CD14-positive monocyte (primary cell): ENCODE data around the gene GPC2. TPM values are rescaled to one million over a fixed set of nuclear protein-coding genes. Genes with fewer than 3 reads are reported as not detected.
"Not testable (repeated sequence)": the region's sequence is repeated elsewhere in the genome, so short reads cannot be mapped to it uniquely, and the experiment has no call there.

ENCODE experiments used
- DNase-seq, 3 donors: peaks; one replicate each; pipeline ENCODE4 v3.0.0-alpha.2; 2011 to 2022
- H2AFZ ChIP-seq: 2 replicates; pipeline ENCODE4 v1.6.0; 2012; ENCODE audit warnings: mild to moderate bottlenecking, low read depth, low read length, inconsistent platforms; ENCODE audit not compliant: insufficient read depth, poor library complexity, severe bottlenecking
- H3K27ac ChIP-seq, 2 donors: 1 replicate in 1 of 2; 2 replicates in 1 of 2; pipeline ENCODE4 v1.5.1; 2012 to 2013; ENCODE audit warnings: low read length in 2 of 2, control low read depth in 1 of 2, inconsistent platforms in 1 of 2, low read depth in 1 of 2, mild to moderate bottlenecking in 1 of 2
- H3K27me3 ChIP-seq, 2 donors: one replicate each; pipeline versions ENCODE4 v1.6.0 to v1.6.1; 2011 to 2013; ENCODE audit warnings: low read length in 2 of 2; ENCODE audit not compliant: control insufficient read depth in 2 of 2, insufficient read depth in 2 of 2
- H3K36me3 ChIP-seq, 2 donors: replicated peaks in 1 of 2; 1 replicate in 1 of 2; 2 replicates in 1 of 2; pipeline versions ENCODE4 v1.5.1 to v1.6.1; 2012 to 2013; ENCODE audit warnings: low read length in 2 of 2, control low read depth in 1 of 2, inconsistent platforms in 1 of 2, mild to moderate bottlenecking in 1 of 2; ENCODE audit not compliant: insufficient read depth in 2 of 2, control insufficient read depth in 1 of 2
- H3K4me1 ChIP-seq, 2 donors: 1 replicate in 1 of 2; 2 replicates in 1 of 2; pipeline versions ENCODE4 v1.5.1 to v1.6.1; 2012 to 2013; ENCODE audit warnings: low read length in 2 of 2, control low read depth in 1 of 2, inconsistent platforms in 1 of 2, mild to moderate bottlenecking in 1 of 2, moderate library complexity in 1 of 2; ENCODE audit not compliant: insufficient read depth in 2 of 2, control insufficient read depth in 1 of 2
- H3K4me2 ChIP-seq: replicated peaks from 2 replicates; pipeline ENCODE3; 2012; ENCODE audit warnings: low read length, moderate library complexity, mild to moderate bottlenecking; ENCODE audit not compliant: poor library complexity, severe bottlenecking; ENCODE audit errors: extremely low read depth
- H3K4me3 ChIP-seq, 3 experiments: fragments of 200-600 bp in 1 of 3; sonication (generic) in 1 of 3; replicated peaks in 1 of 3; 1 replicate in 2 of 3; 2 replicates in 1 of 3; pipeline ENCODE4 v1.5.1; 2011 to 2013; ENCODE audit warnings: low read length in 3 of 3, mild to moderate bottlenecking in 3 of 3, control low read depth in 2 of 3, low read depth in 2 of 3, inconsistent platforms in 1 of 3, moderate library complexity in 1 of 3
- H3K79me2 ChIP-seq: 2 replicates; pipeline ENCODE4 v1.6.0; 2012; ENCODE audit warnings: mild to moderate bottlenecking, control low read depth, inconsistent platforms, low read length, moderate library complexity; ENCODE audit not compliant: insufficient read depth
- H3K9ac ChIP-seq: 2 replicates; pipeline ENCODE4 v1.6.0; 2017; ENCODE audit warnings: low read length, mild to moderate bottlenecking; ENCODE audit not compliant: insufficient read depth, poor library complexity, severe bottlenecking
- H3K9me3 ChIP-seq, 2 donors: replicated peaks in 1 of 2; 1 replicate in 1 of 2; 2 replicates in 1 of 2; pipeline versions ENCODE4 v1.5.1 to v1.6.1; 2012 to 2013; ENCODE audit warnings: low read length in 2 of 2, control low read depth in 1 of 2; ENCODE audit not compliant: control insufficient read depth in 1 of 2, insufficient read depth in 1 of 2
- H4K20me1 ChIP-seq: 2 replicates; pipeline ENCODE4 v1.6.0; 2012; ENCODE audit warnings: mild to moderate bottlenecking, low read length, control low read depth, moderate library complexity; ENCODE audit not compliant: insufficient read depth
- H3K27ac Mint-ChIP-seq, 7 donors: one replicate each; pipeline ENCODE4 v1.8.0; 2020; ENCODE audit warnings: mild to moderate bottlenecking in 7 of 7, mixed read lengths in 7 of 7, moderate library complexity in 6 of 7, inconsistent platforms in 2 of 7
- H3K27me3 Mint-ChIP-seq, 3 donors: one replicate each; pipeline ENCODE4 v1.8.0; 2021 to 2022; ENCODE audit warnings: low read depth in 3 of 3, mild to moderate bottlenecking in 3 of 3, mixed read lengths in 3 of 3, moderate library complexity in 3 of 3, inconsistent platforms in 1 of 3
- H3K36me3 Mint-ChIP-seq, 2 donors: one replicate each; pipeline ENCODE4 v1.8.0; 2020; ENCODE audit warnings: mixed read lengths in 2 of 2, inconsistent platforms in 1 of 2, mild to moderate bottlenecking in 1 of 2
- H3K4me1 Mint-ChIP-seq: one replicate; pipeline ENCODE4 v1.8.0; 2020; ENCODE audit warnings: mild to moderate bottlenecking, mixed read lengths
- H3K4me3 Mint-ChIP-seq, 2 donors: one replicate each; pipeline ENCODE4 v1.8.0; 2020; ENCODE audit warnings: mild to moderate bottlenecking in 2 of 2, mixed read lengths in 2 of 2, moderate library complexity in 1 of 2
- H3K9me3 Mint-ChIP-seq, 7 donors: one replicate each; pipeline ENCODE4 v1.8.0; 2020 to 2022; ENCODE audit warnings: mixed read lengths in 7 of 7, mild to moderate bottlenecking in 6 of 7, moderate library complexity in 6 of 7, inconsistent platforms in 2 of 7
- CTCF ChIP-seq: fragments of 200-600 bp; IDR thresholded peaks from one replicate; pipeline ENCODE4 v1.8.0; 2022; ENCODE audit warnings: antibody characterized with exemption, mild to moderate bottlenecking
- WGBS: methylation state at CpG from one replicate; pipeline ENCODE4 v1.1.5; 2013; ENCODE audit warnings: missing lambda C conversion rate; ENCODE audit not compliant: insufficient coverage; 5-methylcytosine and 5-hydroxymethylcytosine counted together
- intact Hi-C, 2 donors: fragments of 100-400 bp; cut with micrococcal nuclease; formaldehyde crosslinking; loops; one replicate each; pipeline versions ENCODE4 v1.15.0 to v1.15.1; 2023
- polyA plus RNA-seq, 3 donors: library from polyadenylated mRNA; depleted of rRNA in 1 of 3; unstranded in 2 of 3; stranded (reverse) in 1 of 3; fragments of 300-500 nt in 2 of 3; fragments of >200 nt in 1 of 3; fragmentation: Illumina TruSeq in 2 of 3; gene quantifications; 1 replicate in 2 of 3; 2 replicates in 1 of 3; pipeline ENCODE4 v1.2.3, GENCODE V29; 2012 to 2021

GPC2 gene
- polyA plus RNA-seq, 3 donors = 0.91 TPM; not detected in 2

- H4K20me1 ChIP-seq = no peaks in the 10 kb centered on the region
- Mint-ChIP-seq H3K36me3 (no peaks in the 10 kb centered on the region), H3K4me3 (no peak overlapping the region), H3K27ac (no peak overlapping the region), H3K27me3 (peaks cover 0 to 4% (median 2%) of the 10 kb centered on the region in 3 donors), H3K4me1 (peaks cover 29% of the 10 kb centered on the region), H3K9me3 (no peaks in the 10 kb centered on the region)
- H3K79me2 ChIP-seq = no peaks in the 10 kb centered on the region
- H3K4me2 ChIP-seq = no peak overlapping the region
- H3K27me3 ChIP-seq = no peaks in the 10 kb centered on the region
- no peak for TF ChIP-seq CTCF
- H3K9ac ChIP-seq = no peak overlapping the region
- intact Hi-C loops = no loop called here
- no peak overlapping the region for H3K4me3 ChIP-seq
- DNase-seq = no peak
- peaks cover 21 to 27% of the 10 kb centered on the region in 2 donors for H3K4me1 ChIP-seq
- no peaks in the 10 kb centered on the region for H3K36me3 ChIP-seq
- H3K9me3 ChIP-seq = no peaks in the 10 kb centered on the region
- no peak overlapping the region for H3K27ac ChIP-seq
- WGBS = 100% methylated on average over 1 of the region's 3 CpGs
- no peak overlapping the region for H2AFZ ChIP-seq
Observed at GRCh38 chr7:100189061-100189460, 11.9 kb upstream of the GPC2 start.

GRCh38 chr7:100185726-100186125, 8.5 kb upstream of the GPC2 start:
- no peak for DNase-seq
- Mint-ChIP-seq H3K27me3 (peaks cover 2 to 15% (median 15%) of the 10 kb centered on the region in 3 donors), H3K4me3 (no peak overlapping the region), H3K9me3 (no peaks in the 10 kb centered on the region), H3K4me1 (peaks cover 12% of the 10 kb centered on the region), H3K27ac (no peak overlapping the region), H3K36me3 (no peaks in the 10 kb centered on the region)
- H4K20me1 ChIP-seq = no peaks in the 10 kb centered on the region
- H3K79me2 ChIP-seq = no peaks in the 10 kb centered on the region
- intact Hi-C loops = no loop called here
- no peak overlapping the region for H3K27ac ChIP-seq
- H3K9ac ChIP-seq = no peak overlapping the region
- no CpG with 5 or more reads among the region's 2 CpGs for WGBS
- H3K4me3 ChIP-seq = no peak overlapping the region
- no peaks in the 10 kb centered on the region for H3K36me3 ChIP-seq
- H3K4me1 ChIP-seq = peaks cover 7 to 11% of the 10 kb centered on the region in 2 donors
- no peak for TF ChIP-seq CTCF
- no peak overlapping the region for H2AFZ ChIP-seq
- no peak overlapping the region for H3K4me2 ChIP-seq
- no peaks in the 10 kb centered on the region for H3K27me3 ChIP-seq
- H3K9me3 ChIP-seq = no peaks in the 10 kb centered on the region

- H3K9ac ChIP-seq, H2AFZ ChIP-seq, H3K36me3 ChIP-seq, H3K4me2 ChIP-seq, H4K20me1 ChIP-seq, H3K27me3 ChIP-seq, H3K4me1 ChIP-seq, H3K27ac ChIP-seq, H3K4me3 ChIP-seq, H3K9me3 Mint-ChIP-seq, DNase-seq, H3K9me3 ChIP-seq, H3K36me3 Mint-ChIP-seq, H3K27ac Mint-ChIP-seq, H3K79me2 ChIP-seq, H3K4me3 Mint-ChIP-seq, intact Hi-C loops, H3K4me1 Mint-ChIP-seq: not testable (repeated sequence)
- peaks cover 14 to 31% (median 28%) of the 10 kb centered on the region in 3 donors for H3K27me3 Mint-ChIP-seq
- WGBS = 100% methylated on average over 2 of the region's 6 CpGs
Observed at GRCh38 chr7:100183090-100183489, 5.9 kb upstream of the GPC2 start.
